Dedifferentiated amniotic fluid mesenchymal stem cell (primary cell): Measurements from ENCODE around the gene B3GNT7.
"Not testable (repeated sequence)": the region's sequence is repeated elsewhere in the genome, so short reads cannot be mapped to it uniquely, and the experiment has no call there.

Source experiments
- DNase-seq: peaks from one replicate; pipeline ENCODE4 v3.0.0-alpha.2; 2016; ENCODE audit errors: extremely low spot score

The B3GNT7 gene

DNA sequence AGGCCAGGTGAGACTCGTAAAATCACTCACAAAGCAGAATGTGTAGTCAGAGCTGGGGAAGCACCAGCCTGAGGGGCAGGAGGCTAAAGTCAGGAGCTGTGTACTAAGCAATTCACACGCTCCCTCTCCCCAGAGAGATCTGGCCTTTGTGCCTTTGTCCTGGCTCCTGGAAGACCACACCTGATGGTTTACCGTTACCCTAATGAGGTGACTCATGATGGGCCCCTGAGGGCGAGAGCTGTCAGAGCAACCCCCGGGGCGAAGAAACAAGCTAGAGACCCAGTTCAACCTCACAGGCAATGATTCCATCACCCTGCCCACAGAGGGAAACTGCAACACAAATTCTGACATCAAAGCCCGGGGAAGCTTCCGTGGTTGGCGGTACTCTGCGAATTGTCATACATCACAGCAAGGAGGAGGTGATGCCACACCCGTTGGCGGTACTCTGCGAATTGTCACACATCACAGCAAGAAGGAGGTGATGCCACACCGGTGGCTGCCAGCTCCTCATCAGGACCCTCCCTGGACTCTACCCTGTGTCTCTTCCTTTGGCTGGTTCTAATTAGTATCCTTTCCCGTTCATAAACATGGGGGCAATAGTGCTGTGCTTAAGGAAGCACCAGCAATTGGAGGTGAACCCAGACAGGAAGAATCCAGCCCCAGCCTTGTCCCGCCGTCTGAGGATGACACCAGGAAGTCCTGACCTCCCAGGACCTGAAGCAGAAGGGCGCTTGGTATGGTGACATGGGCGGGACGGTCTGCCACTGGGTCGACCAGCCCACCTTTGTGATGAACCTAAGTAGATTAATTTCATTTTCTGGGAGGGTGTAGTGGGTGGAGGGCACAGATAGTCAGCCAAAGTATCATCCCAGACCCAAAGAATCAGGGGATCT, 30.5 kb downstream of the B3GNT7 start:
- DNase-seq: no peak

DNA sequence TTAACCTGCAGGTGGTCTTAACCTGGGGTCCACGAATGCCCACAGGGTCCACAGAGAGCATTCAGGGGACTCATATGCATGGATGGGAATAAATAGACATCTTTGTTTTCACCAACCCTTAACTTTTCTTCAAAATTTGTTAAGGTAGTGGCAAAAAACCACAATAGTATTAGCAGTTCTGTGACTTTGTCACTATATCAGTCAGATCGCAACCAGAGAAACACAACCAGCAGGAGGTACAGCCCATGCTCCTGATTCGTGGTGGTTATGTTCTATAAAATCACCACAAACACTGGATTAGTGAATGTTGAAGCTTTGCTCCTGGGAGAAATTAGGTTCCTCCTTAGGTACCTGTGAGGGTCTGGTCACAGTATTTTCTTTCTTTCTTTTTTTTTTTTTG, 31.6 kb downstream of the B3GNT7 start:
- no peak for DNase-seq

DNA sequence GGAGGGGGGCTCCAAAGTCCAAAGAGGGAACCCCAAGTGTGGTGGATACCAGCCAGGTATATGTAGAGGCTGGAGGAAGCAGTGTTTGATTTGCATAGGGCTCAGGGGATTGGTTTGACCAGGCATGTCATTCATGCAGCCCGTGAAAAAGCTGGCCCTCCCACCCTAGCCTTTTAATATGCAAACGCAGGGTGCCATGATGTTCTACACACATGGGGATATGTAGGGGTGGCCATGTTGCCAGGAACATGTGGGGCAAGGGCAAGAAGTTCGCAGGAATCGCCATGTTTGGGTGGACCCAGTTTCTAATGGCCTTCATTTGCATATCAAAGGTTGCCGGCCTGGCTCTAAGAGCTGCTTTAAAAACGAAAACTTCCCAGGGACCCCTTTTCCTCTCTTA, 33.6 kb downstream of the B3GNT7 start:
- DNase-seq: no peak

DNA sequence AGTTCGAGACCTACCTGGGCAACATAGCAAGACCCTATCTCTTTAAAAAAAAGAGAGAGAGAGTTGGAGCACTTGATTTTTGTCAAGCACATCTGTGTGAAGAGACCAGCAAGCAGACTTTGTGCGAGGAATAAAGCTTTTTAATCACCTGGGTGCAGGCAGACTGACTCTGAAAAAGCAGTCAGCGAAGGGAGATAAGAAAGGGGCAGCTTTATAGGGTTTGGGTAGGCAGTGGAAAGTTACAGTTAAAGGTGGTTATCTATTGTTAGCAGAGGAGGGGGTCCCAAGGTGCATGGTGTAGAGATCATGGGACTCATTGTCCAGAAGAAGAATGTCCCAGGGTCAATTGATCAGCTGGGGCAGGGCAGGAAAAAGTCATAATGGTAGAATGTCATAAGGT, 34.4 kb downstream of the B3GNT7 start:
- DNase-seq: no peak

DNA sequence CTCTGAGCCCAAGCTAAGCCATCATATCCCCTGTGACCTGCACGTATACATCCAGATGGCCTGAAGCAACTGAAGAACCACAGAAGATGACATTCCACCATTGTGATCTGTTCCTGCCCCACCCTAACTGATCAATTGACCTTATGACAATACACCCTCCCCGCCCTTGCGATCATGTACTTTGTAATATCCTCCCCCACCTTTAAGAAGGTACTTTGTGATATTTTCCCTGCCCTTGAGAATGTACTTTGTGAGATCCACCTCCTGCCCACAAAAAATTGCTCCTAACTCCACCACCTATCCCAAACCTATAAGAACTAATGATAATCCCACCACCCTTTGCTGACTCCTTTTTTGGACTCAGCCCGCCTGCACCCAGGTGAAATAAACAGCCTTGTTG, 34.9 kb downstream of the B3GNT7 start:
- not testable (repeated sequence) for DNase-seq

DNA sequence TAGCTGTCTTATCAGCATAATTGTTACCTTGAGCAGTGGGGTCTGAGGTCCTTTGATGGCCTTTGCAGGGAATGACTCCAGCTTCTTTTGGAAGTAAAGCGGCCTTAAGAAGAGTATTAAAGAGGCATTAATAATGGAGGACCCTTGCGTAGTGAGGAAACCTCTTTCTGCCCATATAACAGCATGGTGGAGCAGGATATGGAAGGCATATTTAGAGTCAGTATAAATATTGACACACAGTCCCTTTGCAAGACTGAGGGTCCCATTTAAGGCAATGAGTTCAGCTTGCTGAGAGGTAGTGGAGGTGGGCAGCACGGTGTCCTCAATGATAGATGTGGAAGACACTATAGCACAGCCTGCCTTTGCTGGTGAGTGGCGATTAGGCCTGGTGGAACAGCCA, 36.1 kb downstream of the B3GNT7 start:
- no peak for DNase-seq

DNA sequence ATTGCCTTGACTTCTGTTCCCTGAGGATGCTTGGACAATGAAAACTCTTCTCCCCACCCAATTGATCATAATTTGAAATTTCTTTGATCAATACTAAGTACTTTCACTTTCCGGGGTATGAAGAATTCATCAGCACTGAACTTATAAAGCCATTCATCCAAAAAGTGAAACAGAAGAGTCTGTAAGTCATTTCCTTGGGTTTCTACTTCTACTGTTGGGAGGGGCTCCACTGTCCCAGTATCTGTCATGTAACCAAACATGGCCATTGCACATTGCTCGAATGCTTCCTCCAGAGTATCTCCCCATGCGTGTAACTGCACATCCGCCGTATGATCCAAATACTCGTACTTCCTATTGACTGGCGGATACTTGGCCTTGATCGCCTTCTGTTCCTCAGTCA, 38.5 kb downstream of the B3GNT7 start:
- DNase-seq: no peak

DNA sequence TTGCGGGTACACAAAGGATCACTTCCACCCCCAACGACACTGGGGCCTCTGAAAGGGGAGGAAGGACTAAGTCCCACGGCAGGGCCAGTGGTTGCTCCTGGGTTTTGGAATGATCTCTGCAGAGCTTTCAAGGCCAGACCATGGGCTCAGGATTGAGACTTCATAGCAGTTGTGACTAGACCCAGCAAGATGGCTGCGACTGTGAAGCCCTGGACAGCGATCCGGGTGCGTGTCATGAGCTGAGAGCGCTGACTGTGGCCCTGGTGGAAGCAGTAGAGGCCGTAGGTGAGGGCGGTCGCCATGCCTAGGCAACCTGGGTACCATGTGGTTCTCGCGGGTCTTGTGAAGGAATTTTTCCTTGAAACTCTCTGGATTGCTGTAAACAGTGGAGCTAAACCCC, 41.4 kb downstream of the B3GNT7 start:
- no peak for DNase-seq

DNA sequence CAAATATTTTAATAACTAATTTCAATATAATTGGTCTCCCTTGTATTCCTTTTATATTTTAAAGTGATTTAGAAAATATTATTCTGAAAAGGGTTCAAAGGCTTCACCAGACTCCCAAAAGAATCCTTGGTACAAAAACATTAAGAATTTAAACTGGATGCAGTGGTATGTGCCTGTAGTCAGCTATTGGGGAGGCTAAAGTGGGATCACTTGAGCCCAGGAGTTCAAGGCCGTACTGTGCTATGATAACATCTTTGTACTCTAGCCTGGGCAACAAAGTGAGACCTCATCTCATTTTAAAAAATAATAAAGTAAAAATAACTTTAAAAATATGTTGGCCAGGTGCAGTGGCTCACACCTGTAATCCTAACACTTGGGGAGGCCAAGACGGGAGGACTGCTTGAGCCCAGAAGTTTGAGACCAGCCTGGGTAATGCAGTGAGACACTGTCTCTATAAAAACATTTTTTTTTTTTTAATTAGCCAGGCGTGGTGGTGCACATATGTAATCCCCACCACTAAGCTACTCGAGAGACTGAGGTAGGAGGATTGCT, 54.1 kb downstream of the B3GNT7 start:
- no peak for DNase-seq

DNA sequence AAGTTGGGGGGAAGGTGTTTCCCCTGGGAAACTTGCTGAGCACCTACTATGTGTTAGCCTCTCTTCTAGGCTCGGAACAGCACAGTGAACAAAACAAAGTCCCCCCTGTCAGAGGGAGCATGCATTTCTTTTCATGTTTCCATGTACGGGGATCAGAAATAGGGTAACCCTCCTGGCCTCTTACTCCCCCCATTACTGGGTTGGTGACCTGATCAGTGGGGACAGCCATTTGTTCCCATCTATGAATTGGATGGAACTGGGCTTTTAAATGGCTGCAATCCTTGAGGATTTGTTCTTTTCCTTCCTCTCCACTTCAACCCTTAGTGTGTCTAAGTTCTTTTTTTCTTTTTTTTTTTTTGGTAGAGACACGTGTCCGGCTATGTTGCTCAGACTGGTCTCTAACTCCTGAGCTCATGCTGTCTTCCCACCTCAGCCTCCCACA, 55.1 kb downstream of the B3GNT7 start:
- DNase-seq: no peak
